Activated naive CD4-positive, alpha-beta T cell treated with anti-CD3 and anti-CD28 coated beads for 36 hours (primary cell): ENCODE measurements around the gene MKLN1. TPM values are rescaled to one million over a fixed set of nuclear protein-coding genes. Genes with fewer than 3 reads are reported as not detected.

ENCODE experiments used
- CTCF ChIA-PET: fragments of 350-600 bp; sonication (Branson Sonifier 250); formaldehyde crosslinking; loops from one replicate; lab custom pipeline; 2021; ENCODE audit warnings: antibody characterized with exemption; lab: Charles Lee
- DNase-seq: peaks from one replicate; pipeline ENCODE4 v3.0.0-alpha.2; 2020
- H3K27ac Mint-ChIP-seq: one replicate; pipeline ENCODE4 v1.8.0; 2021; ENCODE audit warnings: mild to moderate bottlenecking, mixed read lengths
- H3K27me3 Mint-ChIP-seq: one replicate; pipeline ENCODE4 v1.8.0; 2021; ENCODE audit warnings: low read depth, mixed read lengths
- H3K36me3 Mint-ChIP-seq: one replicate; pipeline ENCODE4 v1.8.0; 2021; ENCODE audit warnings: low read depth, mixed read lengths
- H3K4me1 Mint-ChIP-seq: one replicate; pipeline ENCODE4 v1.8.0; 2021; ENCODE audit warnings: low read depth, mixed read lengths
- H3K4me3 Mint-ChIP-seq: one replicate; pipeline ENCODE4 v1.8.0; 2021; ENCODE audit warnings: mild to moderate bottlenecking, moderate library complexity, mixed read lengths
- H3K9me3 Mint-ChIP-seq: one replicate; pipeline ENCODE4 v1.8.0; 2021; ENCODE audit warnings: mixed read lengths
- intact Hi-C: fragments of 100-400 bp; cut with micrococcal nuclease; formaldehyde crosslinking; loops from one replicate; pipeline ENCODE4 v1.15.1; 2023
- total RNA-seq, 2 experiments: library from RNA; stranded (reverse); gene quantifications; one replicate each; pipeline ENCODE4 v1.2.3, GENCODE V29; 2021

The MKLN1 gene
- total RNA-seq, 2 experiments from 2014 or later, result 29.8 to 34.9 TPM

DNA sequence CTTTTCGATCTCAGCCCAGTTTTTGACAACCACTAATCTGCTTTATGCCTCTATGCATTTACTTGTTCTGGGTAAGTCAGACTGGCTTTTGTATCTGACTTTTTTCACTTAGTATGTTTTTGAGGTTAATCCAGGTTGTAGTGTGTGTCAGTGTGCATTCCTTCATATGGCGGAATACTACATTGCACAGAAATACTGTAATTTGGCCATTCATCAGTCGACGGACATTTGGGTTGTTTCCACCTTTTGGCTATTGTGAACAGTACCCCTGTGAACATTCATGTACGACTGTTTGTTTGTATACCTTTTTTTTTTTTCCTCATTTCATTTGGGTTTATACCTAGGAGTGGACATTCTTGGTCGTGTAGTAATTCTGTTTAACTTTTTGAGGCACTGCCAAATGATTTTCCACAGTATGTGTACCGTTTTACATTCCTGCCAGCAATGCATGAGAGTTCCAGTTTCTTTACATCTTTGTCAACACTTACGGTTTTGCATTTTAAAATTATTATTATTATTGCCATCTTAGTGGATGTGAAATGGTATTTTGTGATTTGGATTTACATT is 57.4 kb downstream of the MKLN1 start:
- no peak for DNase-seq
- Mint-ChIP-seq H3K27ac (no peak overlapping the region), H3K4me3 (no peak overlapping the region), H3K4me1 (peaks cover 35% of the 10 kb centered on the region), H3K27me3 (no peaks in the 10 kb centered on the region), H3K36me3 (peaks cover 4% of the 10 kb centered on the region), H3K9me3 (no peaks in the 10 kb centered on the region)
- CTCF ChIA-PET, result interaction anchor here (1.2 kb wide), 1 partner anchor 21 kb away, joined by 7 read pairs; no protein-coding TSS in a partner anchor
- intact Hi-C loops, result no loop called here

DNA sequence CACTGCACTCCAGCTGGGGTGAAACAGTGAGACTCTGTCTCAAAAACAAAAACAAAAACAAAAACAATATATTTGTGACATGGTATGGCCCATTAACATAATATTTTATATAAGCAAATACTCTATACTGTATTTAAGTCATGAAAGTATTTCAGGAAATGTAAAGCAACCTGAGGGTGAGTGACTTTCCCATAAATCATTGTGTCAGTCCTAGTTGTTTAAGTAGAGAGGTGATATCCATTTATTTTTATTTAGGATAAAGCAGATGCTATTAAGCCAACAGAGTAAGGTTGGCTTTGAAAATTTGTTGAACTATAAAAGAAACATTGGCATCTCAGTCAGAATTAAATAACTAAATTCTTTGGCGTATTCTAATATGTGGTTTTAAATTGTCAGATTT is 60.5 kb downstream of the MKLN1 start:
- DNase-seq, result no peak
- Mint-ChIP-seq H3K4me3 (no peak overlapping the region), H3K9me3 (no peaks in the 10 kb centered on the region), H3K27ac (no peak overlapping the region), H3K4me1 (peaks cover 18% of the 10 kb centered on the region), H3K27me3 (no peaks in the 10 kb centered on the region), H3K36me3 (peaks cover 8% of the 10 kb centered on the region)
- CTCF ChIA-PET, result no interaction called here
- intact Hi-C loops, result no loop called here

DNA sequence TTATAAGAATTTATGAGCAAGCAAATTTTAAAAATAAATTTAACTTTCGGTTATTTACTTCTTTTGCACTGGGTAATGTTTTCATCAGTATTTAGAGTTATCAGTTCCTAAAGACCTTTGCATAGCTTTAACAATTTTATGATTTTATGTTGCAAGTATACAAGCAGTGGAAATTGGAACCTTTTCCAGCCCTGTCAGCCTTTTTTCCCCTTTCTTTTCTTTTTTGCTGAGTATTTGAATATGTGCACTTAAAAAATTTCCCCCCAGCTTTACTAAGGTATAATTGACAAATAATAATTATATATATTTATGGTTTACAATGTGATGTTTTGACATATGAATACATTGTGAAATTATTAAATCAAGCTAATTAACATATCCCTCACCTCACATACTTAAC is 62.6 kb downstream of the MKLN1 start:
- H3K4me1 Mint-ChIP-seq, result peaks cover 8% of the 10 kb centered on the region
- no peak overlapping the region for H3K4me3 Mint-ChIP-seq
- intact Hi-C loops, result no loop called here
- CTCF ChIA-PET, result no interaction called here
- H3K27ac Mint-ChIP-seq, result no peak overlapping the region
- H3K27me3 Mint-ChIP-seq, result no peaks in the 10 kb centered on the region
- no peaks in the 10 kb centered on the region for H3K9me3 Mint-ChIP-seq
- peaks cover 6% of the 10 kb centered on the region for H3K36me3 Mint-ChIP-seq
- no peak for DNase-seq

DNA sequence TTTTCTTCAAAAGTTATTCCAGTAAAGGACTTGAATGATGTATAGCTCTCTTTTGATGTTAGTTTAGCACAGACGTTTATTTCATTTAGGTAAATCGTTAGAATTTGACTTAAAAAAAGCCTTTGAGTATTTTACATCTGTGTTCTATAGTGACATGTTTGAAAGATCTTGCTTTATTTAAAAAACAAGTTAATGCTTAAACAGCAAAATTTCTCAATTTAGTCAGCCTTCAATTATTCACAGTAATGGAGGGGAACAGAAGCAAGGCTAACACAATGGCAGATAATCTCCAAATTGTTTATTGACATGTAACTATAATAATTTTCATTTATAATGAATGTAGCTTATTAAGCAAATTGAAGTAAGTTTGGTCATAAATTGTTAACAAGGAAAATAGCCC is 63.5 kb downstream of the MKLN1 start:
- no peaks in the 10 kb centered on the region for H3K9me3 Mint-ChIP-seq
- CTCF ChIA-PET, result interaction anchor here (0.6 kb wide), 1 partner anchor 16 kb away, joined by 4 read pairs; no protein-coding TSS in a partner anchor
- no peaks in the 10 kb centered on the region for H3K27me3 Mint-ChIP-seq
- no peak for DNase-seq
- intact Hi-C loops, result no loop called here
- H3K4me3 Mint-ChIP-seq, result no peak overlapping the region
- no peak overlapping the region for H3K27ac Mint-ChIP-seq
- peaks cover 8% of the 10 kb centered on the region for H3K4me1 Mint-ChIP-seq
- H3K36me3 Mint-ChIP-seq, result peaks cover 6% of the 10 kb centered on the region

DNA sequence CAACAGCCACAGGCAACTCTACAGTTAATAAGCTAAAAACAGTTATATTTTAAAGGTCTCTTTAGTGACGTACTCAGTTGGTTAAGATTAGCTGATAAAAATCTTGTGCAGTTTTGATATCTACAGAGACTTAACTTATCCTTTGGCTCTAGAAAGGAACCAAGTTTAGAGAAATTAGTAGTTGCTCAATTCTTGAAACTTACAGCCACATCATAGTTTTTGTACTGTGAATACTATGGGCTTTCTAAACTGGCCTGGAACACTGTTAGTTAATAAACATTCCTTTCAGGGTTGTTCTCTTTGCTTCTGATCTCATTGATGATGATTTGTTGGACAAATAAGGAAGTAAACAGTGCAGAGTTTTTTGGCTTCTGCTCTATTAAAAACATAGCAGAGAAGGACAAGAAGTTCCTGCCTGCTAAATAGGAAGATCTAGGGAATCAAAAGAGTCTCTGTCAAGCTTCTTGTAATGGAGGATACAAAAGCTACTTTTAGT is 73.1 kb downstream of the MKLN1 start:
- H3K4me3 Mint-ChIP-seq, result no peak overlapping the region
- DNase-seq, result no peak
- no peaks in the 10 kb centered on the region for H3K27me3 Mint-ChIP-seq
- H3K4me1 Mint-ChIP-seq, result peaks cover 5% of the 10 kb centered on the region
- intact Hi-C loops, result no loop called here
- H3K9me3 Mint-ChIP-seq, result peaks cover 6% of the 10 kb centered on the region
- CTCF ChIA-PET, result interaction anchor here (0.6 to 1.2 kb wide), 3 partner anchors 28 to 288 kb away, joined by 3 to 4 read pairs (median 3); no protein-coding TSS in a partner anchor
- H3K27ac Mint-ChIP-seq, result no peak overlapping the region
- peaks cover 39% of the 10 kb centered on the region for H3K36me3 Mint-ChIP-seq

DNA sequence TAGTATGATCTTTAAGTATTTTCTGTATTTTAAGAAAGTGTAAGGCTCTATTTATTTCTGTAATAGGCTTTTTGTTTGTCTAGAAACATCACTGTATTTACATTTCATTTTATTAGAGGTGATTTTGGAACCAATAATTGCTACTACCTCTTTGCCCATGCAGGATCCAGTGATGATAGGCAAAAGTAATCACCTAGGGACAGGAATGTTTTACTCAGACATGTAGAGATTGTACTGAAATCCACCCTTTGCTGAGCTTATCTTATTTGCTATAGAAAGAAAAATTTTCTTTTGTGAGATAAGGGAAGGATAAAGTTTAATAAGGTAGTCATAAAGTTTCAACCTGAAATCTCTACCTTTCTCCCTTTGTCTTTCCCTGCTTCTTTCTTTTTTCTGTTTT is 73.5 kb downstream of the MKLN1 start:
- CTCF ChIA-PET, result interaction anchor here (1.2 kb wide), 1 partner anchor 40 kb away, joined by 3 read pairs; no protein-coding TSS in a partner anchor
- H3K27ac Mint-ChIP-seq, result no peak overlapping the region
- DNase-seq, result no peak
- H3K9me3 Mint-ChIP-seq, result peaks cover 6% of the 10 kb centered on the region
- no peak overlapping the region for H3K4me3 Mint-ChIP-seq
- no peaks in the 10 kb centered on the region for H3K27me3 Mint-ChIP-seq
- H3K4me1 Mint-ChIP-seq, result peaks cover 5% of the 10 kb centered on the region
- intact Hi-C loops, result no loop called here
- peaks cover 39% of the 10 kb centered on the region for H3K36me3 Mint-ChIP-seq

DNA sequence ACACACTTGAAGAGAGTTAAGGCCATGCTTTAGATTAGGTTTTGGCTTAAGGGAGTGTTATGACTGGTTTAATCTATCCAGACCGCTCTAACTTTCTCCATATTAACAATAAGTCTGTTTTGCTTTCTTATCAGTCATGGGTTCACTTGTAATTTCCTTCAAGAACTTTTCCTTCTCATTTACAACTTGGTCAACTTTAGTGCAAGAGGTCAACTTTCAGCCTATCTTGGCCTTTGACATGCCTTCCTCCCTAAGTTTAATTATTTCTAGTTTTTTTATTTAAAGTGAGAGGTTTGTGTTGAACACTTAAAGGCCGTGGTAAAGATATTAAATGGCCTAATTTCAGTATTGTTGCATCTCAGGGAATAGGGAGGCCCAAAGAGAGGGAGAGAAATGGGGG is 75.6 kb downstream of the MKLN1 start:
- H3K36me3 Mint-ChIP-seq, result peaks cover 35% of the 10 kb centered on the region
- no peak overlapping the region for H3K4me3 Mint-ChIP-seq
- no peaks in the 10 kb centered on the region for H3K27me3 Mint-ChIP-seq
- H3K27ac Mint-ChIP-seq, result no peak overlapping the region
- CTCF ChIA-PET, result interaction anchor here (0.6 kb wide), 2 partner anchors 8 to 10 kb away, joined by 3 to 6 read pairs; no protein-coding TSS in a partner anchor
- DNase-seq, result no peak
- peaks cover 6% of the 10 kb centered on the region for H3K9me3 Mint-ChIP-seq
- intact Hi-C loops, result no loop called here
- H3K4me1 Mint-ChIP-seq, result peaks cover 3% of the 10 kb centered on the region

DNA sequence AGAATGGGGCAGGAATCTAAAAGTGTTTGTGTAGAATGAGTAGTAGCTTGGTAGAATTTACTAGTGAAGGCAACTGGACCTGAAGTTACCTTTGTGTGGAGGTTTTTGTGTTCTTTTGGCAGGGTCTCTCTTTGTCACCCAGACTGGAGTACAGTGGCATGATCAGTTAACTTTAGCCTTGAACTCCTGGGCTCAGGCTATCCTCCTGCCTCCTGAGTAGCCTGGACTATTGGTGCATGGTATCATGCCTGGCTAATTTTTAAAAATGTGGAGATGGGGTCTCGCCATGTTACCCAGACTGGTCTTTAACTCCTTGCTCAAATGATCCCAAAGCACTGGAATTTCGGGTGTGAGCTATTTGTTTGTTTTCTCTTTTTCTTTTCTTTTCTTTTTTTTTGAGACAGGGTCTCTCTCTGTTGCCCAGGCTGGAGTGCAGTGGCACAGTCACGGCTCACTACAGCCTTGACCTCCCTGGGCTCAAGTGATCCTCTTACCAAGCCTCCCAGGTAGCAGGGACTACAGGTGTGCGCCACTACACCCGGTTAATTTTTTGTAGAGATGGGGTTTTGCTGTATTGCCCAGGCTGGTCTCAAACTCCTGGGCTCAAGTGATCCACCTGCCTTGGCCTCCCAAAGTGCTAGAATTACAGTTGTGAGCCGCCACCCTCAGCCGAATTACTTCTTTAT is 76.7 kb downstream of the MKLN1 start:
- Mint-ChIP-seq H3K27ac (no peak overlapping the region), H3K27me3 (no peaks in the 10 kb centered on the region), H3K36me3 (peaks cover 34% of the 10 kb centered on the region), H3K9me3 (peaks cover 6% of the 10 kb centered on the region), H3K4me3 (no peak overlapping the region), H3K4me1 (peaks cover 7% of the 10 kb centered on the region)
- intact Hi-C loops, result no loop called here
- DNase-seq, result no peak
- CTCF ChIA-PET, result no interaction called here

DNA sequence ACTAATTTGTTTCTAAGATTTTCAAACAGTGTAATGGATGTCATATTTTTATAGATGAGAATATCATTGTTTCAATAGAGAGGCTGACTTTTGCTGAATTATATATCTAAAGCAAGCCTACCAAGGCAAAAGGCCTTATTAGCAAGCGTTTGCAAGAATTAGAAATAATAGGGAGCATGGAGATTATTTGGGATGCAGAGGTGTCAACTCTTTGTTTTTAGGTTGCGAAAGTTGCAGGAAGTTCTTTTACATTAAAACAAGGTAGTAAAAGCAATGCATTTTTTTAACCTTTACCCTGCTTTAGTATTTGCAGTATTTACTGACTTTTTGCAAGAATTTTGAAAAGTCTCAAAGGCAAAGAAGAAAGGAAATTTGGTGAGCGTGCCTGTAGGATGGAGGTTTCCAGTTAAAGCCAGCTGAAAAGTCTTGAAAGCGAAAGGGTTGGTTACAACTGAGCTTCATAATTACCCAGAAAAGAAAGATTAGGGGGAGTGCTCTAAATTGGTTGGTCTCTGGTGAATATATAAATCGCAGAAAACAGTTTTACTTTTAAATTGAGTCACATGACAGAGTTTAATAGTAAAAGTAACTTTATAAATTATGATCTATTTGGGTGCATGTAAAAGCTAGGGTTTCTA is 81.6 kb downstream of the MKLN1 start:
- no peak overlapping the region for H3K4me3 Mint-ChIP-seq
- H3K9me3 Mint-ChIP-seq, result no peaks in the 10 kb centered on the region
- no peaks in the 10 kb centered on the region for H3K27me3 Mint-ChIP-seq
- CTCF ChIA-PET, result interaction anchor here (1.0 kb wide), 1 partner anchor 17 kb away, joined by 4 read pairs; no protein-coding TSS in a partner anchor
- no peak overlapping the region for H3K27ac Mint-ChIP-seq
- no peak for DNase-seq
- intact Hi-C loops, result no loop called here
- peaks cover 8% of the 10 kb centered on the region for H3K4me1 Mint-ChIP-seq
- H3K36me3 Mint-ChIP-seq, result peaks cover 8% of the 10 kb centered on the region

DNA sequence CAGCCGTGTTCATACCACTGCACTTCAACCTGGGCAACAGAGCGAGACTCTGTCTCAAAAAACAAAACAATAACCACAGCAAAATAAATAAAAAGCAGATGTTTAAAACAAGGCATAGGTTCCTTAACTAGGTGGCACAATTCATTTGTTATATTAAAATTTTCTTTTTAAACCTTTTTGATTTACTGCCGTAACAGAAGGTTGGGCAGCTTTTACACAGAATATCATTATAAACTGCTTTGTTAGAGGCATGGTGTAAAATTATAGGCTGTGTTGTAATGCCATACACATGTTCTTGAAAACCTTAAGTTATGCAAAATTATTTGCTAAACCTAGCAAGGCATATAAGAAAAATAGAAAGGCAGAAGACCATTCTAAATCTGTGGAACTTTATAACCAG is 84.4 kb downstream of the MKLN1 start:
- H3K9me3 Mint-ChIP-seq, result no peaks in the 10 kb centered on the region
- CTCF ChIA-PET, result interaction anchor here (1.2 kb wide), 1 partner anchor 10 kb away, joined by 3 read pairs; no protein-coding TSS in a partner anchor
- intact Hi-C loops, result no loop called here
- no peak overlapping the region for H3K27ac Mint-ChIP-seq
- peaks cover 5% of the 10 kb centered on the region for H3K36me3 Mint-ChIP-seq
- no peaks in the 10 kb centered on the region for H3K27me3 Mint-ChIP-seq
- no peak for DNase-seq
- no peak overlapping the region for H3K4me3 Mint-ChIP-seq
- H3K4me1 Mint-ChIP-seq, result peaks cover 8% of the 10 kb centered on the region

DNA sequence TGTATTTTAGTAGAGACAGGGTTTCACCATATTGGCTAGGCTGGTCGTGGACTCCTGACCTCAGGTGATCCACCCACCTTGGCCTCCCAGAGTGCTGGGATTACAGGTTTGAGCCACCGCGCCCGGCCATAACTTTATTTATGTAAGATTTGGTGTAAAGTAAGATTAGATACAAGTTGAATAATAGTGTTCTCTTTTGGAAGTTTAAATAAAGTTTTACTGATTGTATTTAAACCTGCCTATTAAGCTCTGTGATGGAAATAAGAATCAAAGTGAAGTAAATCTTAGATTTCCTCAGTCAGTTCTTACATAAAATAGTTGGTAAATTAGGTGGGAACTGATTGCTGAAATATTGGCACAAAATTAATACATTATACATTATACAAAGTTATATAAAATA is 86.0 kb downstream of the MKLN1 start:
- CTCF ChIA-PET, result no interaction called here
- peaks cover 8% of the 10 kb centered on the region for H3K36me3 Mint-ChIP-seq
- H3K27me3 Mint-ChIP-seq, result no peaks in the 10 kb centered on the region
- peaks cover 8% of the 10 kb centered on the region for H3K4me1 Mint-ChIP-seq
- no peaks in the 10 kb centered on the region for H3K9me3 Mint-ChIP-seq
- H3K27ac Mint-ChIP-seq, result no peak overlapping the region
- no peak overlapping the region for H3K4me3 Mint-ChIP-seq
- intact Hi-C loops, result no loop called here
- no peak for DNase-seq

DNA sequence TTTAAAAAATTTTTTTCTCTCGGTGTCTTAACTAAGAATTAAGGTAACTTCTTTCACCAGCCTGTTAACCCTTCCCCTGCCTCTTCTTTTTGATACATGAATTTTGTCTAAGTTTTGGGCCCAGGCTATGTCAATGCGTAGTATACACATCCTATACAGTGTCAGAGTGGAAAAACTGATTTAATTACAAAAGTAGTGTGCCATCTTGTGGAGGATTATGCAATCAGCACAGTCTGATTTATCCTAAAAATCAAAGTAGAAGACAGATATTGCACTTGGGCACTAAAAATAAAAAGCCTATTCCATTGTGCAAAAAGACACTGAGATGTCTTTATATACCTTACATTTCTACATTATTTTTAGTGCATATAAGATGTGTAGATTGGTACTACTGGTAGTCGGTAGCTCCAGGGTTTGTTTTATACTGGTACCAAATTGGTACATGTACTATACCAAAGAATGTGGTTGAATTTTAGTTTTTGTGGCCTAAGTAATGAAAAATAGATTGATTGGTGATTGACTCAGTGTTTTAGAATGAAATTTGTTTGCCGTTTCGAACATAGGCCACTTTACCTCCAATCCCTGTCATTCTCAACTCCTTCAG is 96.6 kb downstream of the MKLN1 start:
- H3K36me3 Mint-ChIP-seq, result peaks cover 7% of the 10 kb centered on the region
- no peaks in the 10 kb centered on the region for H3K27me3 Mint-ChIP-seq
- H3K27ac Mint-ChIP-seq, result no peak overlapping the region
- intact Hi-C loops, result loop anchor here (1.0 to 5.0 kb wide), 4 partner anchors 89 to 527 kb away; partner anchors contain the start of gene MKLN1
- CTCF ChIA-PET, result interaction anchor here (0.7 to 1.8 kb wide), 5 partner anchors 9 to 1488 kb away, joined by 3 to 4 read pairs (median 3); no protein-coding TSS in a partner anchor
- no peak overlapping the region for H3K4me3 Mint-ChIP-seq
- peaks cover 13% of the 10 kb centered on the region for H3K4me1 Mint-ChIP-seq
- DNase-seq, result peak; percentile 8
- no peaks in the 10 kb centered on the region for H3K9me3 Mint-ChIP-seq
